Measurements from ENCODE around the gene NCOA3.
"Not testable (repeated sequence)": the region's sequence is repeated elsewhere in the genome, so short reads cannot be mapped to it uniquely, and the experiment has no call there.

NCOA3 gene

GRCh38 chr20:47561603-47562583, 60.2 kb downstream of the NCOA3 start:
- no peak for DNase-seq (ENCODE audit: low read depth)

- DNase-seq (ENCODE audit: low read depth): no peak
Observed at GRCh38 chr20:47566269-47566668, 64.6 kb downstream of the NCOA3 start.

- DNase-seq (ENCODE audit: low read depth): no peak
Observed at GRCh38 chr20:47568019-47568418, 66.3 kb downstream of the NCOA3 start.

- DNase-seq (ENCODE audit: low read depth): no peak
Observed at GRCh38 chr20:47568837-47569410, 67.2 kb downstream of the NCOA3 start.

GRCh38 chr20:47571426-47571825, 69.7 kb downstream of the NCOA3 start:
- no peak for DNase-seq (ENCODE audit: low read depth)

GRCh38 chr20:47572105-47572729, 70.5 kb downstream of the NCOA3 start:
- DNase-seq (ENCODE audit: low read depth): no peak

GRCh38 chr20:47573559-47573958, 71.9 kb downstream of the NCOA3 start:
- DNase-seq (ENCODE audit: low read depth): no peak

- no peak for DNase-seq (ENCODE audit: low read depth)
Observed at GRCh38 chr20:47574616-47575364, 73.1 kb downstream of the NCOA3 start.

- no peak for DNase-seq (ENCODE audit: low read depth)
Observed at GRCh38 chr20:47576516-47577033, 74.9 kb downstream of the NCOA3 start.

GRCh38 chr20:47577314-47577713, 75.6 kb downstream of the NCOA3 start:
- no peak for DNase-seq (ENCODE audit: low read depth)

- DNase-seq (ENCODE audit: low read depth): no peak
Observed at GRCh38 chr20:47578543-47578942, 76.9 kb downstream of the NCOA3 start.

- not testable (repeated sequence) for DNase-seq (ENCODE audit: low read depth)
Observed at GRCh38 chr20:47580686-47581085, 79.0 kb downstream of the NCOA3 start.

- DNase-seq (ENCODE audit: low read depth): no peak
Observed at GRCh38 chr20:47581090-47581489, 79.4 kb downstream of the NCOA3 start.

GRCh38 chr20:47583551-47583950, 81.9 kb downstream of the NCOA3 start:
- no peak for DNase-seq (ENCODE audit: low read depth)

- no peak for DNase-seq (ENCODE audit: low read depth)
Observed at GRCh38 chr20:47585087-47585747, 83.5 kb downstream of the NCOA3 start.

- DNase-seq (ENCODE audit: low read depth): no peak
Observed at GRCh38 chr20:47586649-47587294, 85.1 kb downstream of the NCOA3 start.

- DNase-seq (ENCODE audit: low read depth): no peak
Observed at GRCh38 chr20:47588158-47588557, 86.5 kb downstream of the NCOA3 start.

GRCh38 chr20:47591231-47591630, 89.5 kb downstream of the NCOA3 start:
- DNase-seq (ENCODE audit: low read depth): no peak

- DNase-seq (ENCODE audit: low read depth): no peak
Observed at GRCh38 chr20:47594157-47594556, 92.5 kb downstream of the NCOA3 start.

- DNase-seq (ENCODE audit: low read depth): not testable (repeated sequence)
Observed at GRCh38 chr20:47595138-47595537, 93.5 kb downstream of the NCOA3 start.

Measured in stimulated activated CD8-positive, alpha-beta memory T cell treated with anti-CD3 and anti-CD28 coated beads, Interleukin-4, amount 100 ng/mL, for 24 hours (primary cell).